B cell (primary cell): ENCODE results near the gene POLG2.

Source experiments
- EZH2 ChIP-seq: IDR thresholded peaks from 2 replicates; pipeline ENCODE4 v1.6.1; 2012; ENCODE audit warnings: borderline replicate concordance, low read depth, mild to moderate bottlenecking, moderate library complexity, low read length; ENCODE audit not compliant: insufficient read depth, poor library complexity, severe bottlenecking
- TF ChIP-seq, protein P1 (sequence below): fragments of 200-600 bp; IDR thresholded peaks from one replicate; pipeline ENCODE4 v1.8.0; 2022; ENCODE audit warnings: antibody characterized with exemption, mild to moderate bottlenecking

DNA sequence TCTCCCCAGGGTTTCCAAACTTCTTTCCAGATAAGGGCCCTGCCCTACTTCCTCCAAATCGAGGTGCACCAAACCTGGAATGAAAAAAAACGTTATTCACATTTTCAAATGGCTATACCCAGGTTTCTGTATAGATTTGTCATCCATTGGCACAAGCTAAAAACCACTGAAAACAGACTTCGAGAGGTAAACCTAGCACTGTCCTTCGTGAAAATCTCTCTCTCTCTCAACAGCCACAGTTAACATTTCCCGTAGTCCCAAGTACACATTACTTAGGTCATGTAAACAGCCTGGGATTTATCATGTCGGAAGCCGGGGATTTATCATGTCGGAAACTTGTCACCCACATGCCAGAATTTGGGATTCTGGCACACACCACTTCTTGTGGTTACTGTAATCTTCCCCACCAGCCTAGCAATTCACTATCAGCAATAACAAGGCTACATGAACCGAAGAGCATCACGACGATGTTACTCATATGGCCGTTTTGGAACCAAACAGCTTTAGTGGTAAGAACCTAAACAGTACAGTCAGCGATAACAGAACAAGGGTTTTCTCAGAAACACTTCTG lies 8.0 kb upstream of the POLG2 start:
- TF ChIP-seq, protein P1, sequence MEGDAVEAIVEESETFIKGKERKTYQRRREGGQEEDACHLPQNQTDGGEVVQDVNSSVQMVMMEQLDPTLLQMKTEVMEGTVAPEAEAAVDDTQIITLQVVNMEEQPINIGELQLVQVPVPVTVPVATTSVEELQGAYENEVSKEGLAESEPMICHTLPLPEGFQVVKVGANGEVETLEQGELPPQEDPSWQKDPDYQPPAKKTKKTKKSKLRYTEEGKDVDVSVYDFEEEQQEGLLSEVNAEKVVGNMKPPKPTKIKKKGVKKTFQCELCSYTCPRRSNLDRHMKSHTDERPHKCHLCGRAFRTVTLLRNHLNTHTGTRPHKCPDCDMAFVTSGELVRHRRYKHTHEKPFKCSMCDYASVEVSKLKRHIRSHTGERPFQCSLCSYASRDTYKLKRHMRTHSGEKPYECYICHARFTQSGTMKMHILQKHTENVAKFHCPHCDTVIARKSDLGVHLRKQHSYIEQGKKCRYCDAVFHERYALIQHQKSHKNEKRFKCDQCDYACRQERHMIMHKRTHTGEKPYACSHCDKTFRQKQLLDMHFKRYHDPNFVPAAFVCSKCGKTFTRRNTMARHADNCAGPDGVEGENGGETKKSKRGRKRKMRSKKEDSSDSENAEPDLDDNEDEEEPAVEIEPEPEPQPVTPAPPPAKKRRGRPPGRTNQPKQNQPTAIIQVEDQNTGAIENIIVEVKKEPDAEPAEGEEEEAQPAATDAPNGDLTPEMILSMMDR: no peak
- no peak for TF ChIP-seq EZH2
